ENCODE measurements around the gene IL18RAP.

Gene IL18RAP

GRCh38 chr2:102423368-102423767, 408 bp downstream of the IL18RAP start:
- TF ChIP-seq CTCF (conservative IDR thresholded peaks at IDR 0.05) = no peak
- no peak overlapping the region for H3K27ac ChIP-seq

- H3K27ac ChIP-seq = no peak overlapping the region
These were observed 1.8 kb downstream of the IL18RAP start for GRCh38 chr2:102424754-102425153.

GRCh38 chr2:102425441-102426132, 2.6 kb downstream of the IL18RAP start:
- TF ChIP-seq CTCF (conservative IDR thresholded peaks at IDR 0.05) = no peak
- no peak overlapping the region for H3K27ac ChIP-seq

More at GRCh38 chr2:102424754-102425153, 1.8 kb downstream of the IL18RAP start:
- no peak for TF ChIP-seq CTCF (conservative IDR thresholded peaks at IDR 0.05)

GRCh38 chr2:102427249-102427648, 4.3 kb downstream of the IL18RAP start:
- no peak for TF ChIP-seq CTCF (conservative IDR thresholded peaks at IDR 0.05)
- no peak overlapping the region for H3K27ac ChIP-seq

GRCh38 chr2:102428573-102428972, 5.6 kb downstream of the IL18RAP start:
- no peak overlapping the region for H3K27ac ChIP-seq
- no peak for TF ChIP-seq CTCF (conservative IDR thresholded peaks at IDR 0.05)

- no peak for TF ChIP-seq CTCF (conservative IDR thresholded peaks at IDR 0.05)
- H3K27ac ChIP-seq = no peak overlapping the region
These were observed 9.4 kb downstream of the IL18RAP start for GRCh38 chr2:102432386-102432785.

- TF ChIP-seq CTCF (conservative IDR thresholded peaks at IDR 0.05) = no peak
- H3K27ac ChIP-seq = no peak overlapping the region
These were observed 11.2 kb downstream of the IL18RAP start for GRCh38 chr2:102433973-102434654.
